Naive thymus-derived CD4-positive, alpha-beta T cell (primary cell): ENCODE measurements around the gene SLC16A7. TPM values are rescaled to one million over a fixed set of nuclear protein-coding genes. Genes with fewer than 3 reads are reported as not detected.

Experiments
- ATAC-seq: fragments of 150-1000 bp; cut with Tn5 transposase; 2 replicates; pipeline ENCODE4 v1.10.0; 2021; ENCODE audit warnings: mild to moderate bottlenecking, moderate library complexity
- CTCF ChIA-PET: fragments of 350-600 bp; sonication (Branson Sonifier 250); formaldehyde crosslinking; loops from one replicate; lab custom pipeline; 2021; ENCODE audit warnings: antibody characterized with exemption; lab: Charles Lee
- POLR2A ChIA-PET: fragments of 350-600 bp; sonication (Branson Sonifier 250); formaldehyde crosslinking; loops from one replicate; lab custom pipeline; 2021; ENCODE audit warnings: antibody characterized with exemption, inconsistent platforms; lab: Charles Lee
- DNase-seq, 9 donors: peaks; one replicate each; pipeline versions ENCODE4 v3.0.0 to v3.0.0-alpha.2; 2020 to 2022; ENCODE audit warnings: mixed read lengths in 1 of 9
- H3K27ac ChIP-seq: one replicate; pipeline ENCODE4 v1.7.0; 2013; ENCODE audit warnings: mild to moderate bottlenecking, low read depth, low read length, moderate library complexity
- H3K27me3 ChIP-seq, 2 donors: one replicate each; pipeline ENCODE4 v1.7.0; 2013; ENCODE audit warnings: low read length in 2 of 2, mild to moderate bottlenecking in 2 of 2, moderate library complexity in 2 of 2; ENCODE audit not compliant: control insufficient read depth in 2 of 2, insufficient read depth in 2 of 2
- H3K36me3 ChIP-seq, 3 experiments: 1 replicate in 2 of 3; 2 replicates in 1 of 3; pipeline ENCODE4 v1.7.0; 2013; ENCODE audit warnings: low read length in 3 of 3, mild to moderate bottlenecking in 3 of 3, moderate library complexity in 1 of 3; ENCODE audit not compliant: insufficient read depth in 3 of 3, control insufficient read depth in 2 of 3
- H3K4me1 ChIP-seq, 2 donors: one replicate each; pipeline ENCODE4 v1.7.0; 2013; ENCODE audit warnings: low read length in 2 of 2, mild to moderate bottlenecking in 2 of 2, moderate library complexity in 1 of 2; ENCODE audit not compliant: control insufficient read depth in 2 of 2, insufficient read depth in 2 of 2
- H3K4me3 ChIP-seq: 2 replicates; pipeline ENCODE4 v1.7.0; 2013; ENCODE audit warnings: mild to moderate bottlenecking, low read length
- H3K9me3 ChIP-seq, 3 experiments: 1 replicate in 2 of 3; 2 replicates in 1 of 3; pipeline ENCODE4 v1.7.0; 2013; ENCODE audit warnings: low read length in 3 of 3; ENCODE audit not compliant: control insufficient read depth in 2 of 3
- H3K27ac Mint-ChIP-seq, 9 donors: one replicate each; pipeline ENCODE4 v1.8.0; 2020 to 2022; ENCODE audit warnings: mixed read lengths in 9 of 9, mild to moderate bottlenecking in 8 of 9, moderate library complexity in 5 of 9, inconsistent platforms in 2 of 9
- H3K27me3 Mint-ChIP-seq, 5 donors: one replicate each; pipeline ENCODE4 v1.8.0; 2021 to 2022; ENCODE audit warnings: mixed read lengths in 5 of 5, mild to moderate bottlenecking in 1 of 5
- H3K36me3 Mint-ChIP-seq, 5 donors: one replicate each; pipeline ENCODE4 v1.8.0; 2020 to 2022; ENCODE audit warnings: mixed read lengths in 5 of 5, mild to moderate bottlenecking in 3 of 5, inconsistent platforms in 1 of 5
- H3K4me1 Mint-ChIP-seq, 7 donors: one replicate each; pipeline ENCODE4 v1.8.0; 2020 to 2022; ENCODE audit warnings: mixed read lengths in 7 of 7, mild to moderate bottlenecking in 3 of 7, inconsistent platforms in 1 of 7
- H3K4me3 Mint-ChIP-seq, 10 donors: one replicate each; pipeline ENCODE4 v1.8.0; 2020 to 2022; ENCODE audit warnings: mild to moderate bottlenecking in 10 of 10, mixed read lengths in 10 of 10, moderate library complexity in 6 of 10, inconsistent platforms in 2 of 10
- H3K9me3 Mint-ChIP-seq, 11 donors: one replicate each; pipeline ENCODE4 v1.8.0; 2020 to 2022; ENCODE audit warnings: mixed read lengths in 11 of 11, mild to moderate bottlenecking in 4 of 11, inconsistent platforms in 1 of 11, moderate library complexity in 1 of 11
- intact Hi-C, 2 donors: fragments of 100-400 bp; cut with micrococcal nuclease; formaldehyde crosslinking; loops; one replicate each; pipeline ENCODE4 v1.15.1; 2023
- polyA plus RNA-seq, 2 donors: library from polyadenylated mRNA; unstranded; fragments of 300-500 nt; fragmentation: Illumina TruSeq; gene quantifications; one replicate each; pipeline ENCODE4 v1.2.3, GENCODE V29; 2021
- total RNA-seq, 6 experiments: library from RNA in 5 of 6; stranded (reverse) in 5 of 6; gene quantifications; 1 replicate in 5 of 6; 2 replicates in 1 of 6; pipeline ENCODE4 v1.2.3 and lab custom pipeline; 2021 to 2026

Gene SLC16A7
- total and polyA plus RNA-seq, 7 experiments from 2014 or later: 19.4 to 57.5 (median 38.9) TPM

DNA sequence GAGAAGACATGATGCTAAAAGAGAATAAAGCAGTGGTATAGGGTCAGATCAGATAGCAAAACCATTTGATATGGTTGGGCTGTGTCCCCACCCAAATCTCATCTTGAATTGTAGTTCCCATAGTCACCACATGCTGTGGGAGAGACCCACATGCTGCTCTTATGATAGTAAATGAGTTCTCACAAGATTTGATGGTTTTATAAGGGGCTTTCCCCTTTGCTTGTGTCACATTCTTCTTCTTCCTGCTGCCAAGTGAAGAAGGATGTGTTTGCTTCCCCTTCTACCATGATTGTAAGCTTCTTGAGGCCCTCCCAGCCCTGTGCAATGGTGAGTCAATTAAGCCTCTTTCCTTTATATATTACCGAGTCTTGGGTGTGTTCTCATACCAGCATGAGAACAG, 49.4 kb downstream of the SLC16A7 start:
- peaks cover 25 to 72% (median 61%) of the 10 kb centered on the region in 5 donors for H3K36me3 Mint-ChIP-seq
- no peak overlapping the region for H3K4me3 ChIP-seq
- ChIA-PET CTCF (no interaction called here), POLR2A (no interaction called here)
- peaks cover 2 to 55% (median 43%) of the 10 kb centered on the region in 7 donors for H3K4me1 Mint-ChIP-seq
- ATAC-seq (no peak), DNase-seq (no peak)
- no peaks in the 10 kb centered on the region for H3K27me3 Mint-ChIP-seq
- H3K9me3 Mint-ChIP-seq: peaks cover 0 to 26% (median 6%) of the 10 kb centered on the region in 11 donors
- no peaks in the 10 kb centered on the region for H3K9me3 ChIP-seq
- H3K27ac ChIP-seq: no peak overlapping the region
- H3K36me3 ChIP-seq: peaks cover 0 to 9% (median 3%) of the 10 kb centered on the region in 3 experiments
- no peak overlapping the region for H3K4me3 Mint-ChIP-seq
- H3K27ac Mint-ChIP-seq: no peak overlapping the region
- intact Hi-C loops: no loop called here
- no peaks in the 10 kb centered on the region for H3K27me3 ChIP-seq
- H3K4me1 ChIP-seq: peaks cover 0 to 8% of the 10 kb centered on the region in 2 donors

DNA sequence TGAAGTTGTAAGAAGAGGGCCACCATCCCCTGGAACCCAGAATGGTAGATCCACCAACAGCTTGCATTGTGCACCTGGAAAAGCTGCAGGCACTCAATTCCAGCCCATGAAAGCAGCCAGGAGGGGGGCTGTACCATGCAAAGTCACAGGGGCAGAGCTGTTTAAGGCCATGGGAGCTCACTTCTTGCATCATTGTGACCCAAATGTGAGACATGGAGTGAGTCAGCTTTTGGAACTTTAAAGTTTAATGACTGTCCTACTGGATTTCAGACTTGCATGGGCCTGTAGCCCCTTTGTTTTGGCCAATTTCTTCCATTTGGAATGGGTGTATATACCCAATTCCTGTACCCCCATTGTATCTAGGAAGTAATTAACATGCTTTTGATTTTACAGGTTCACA, 50.8 kb downstream of the SLC16A7 start:
- ChIA-PET POLR2A (interaction anchor here (0.6 kb wide), 1 partner anchor 19 kb away, joined by 3 read pairs; no protein-coding TSS in a partner anchor), CTCF (no interaction called here)
- Mint-ChIP-seq H3K27me3 (no peaks in the 10 kb centered on the region), H3K36me3 (peaks cover 25 to 69% (median 61%) of the 10 kb centered on the region in 5 donors), H3K4me3 (no peak overlapping the region), H3K9me3 (peaks cover 0 to 26% (median 6%) of the 10 kb centered on the region in 11 donors), H3K4me1 (peaks cover 9 to 64% (median 57%) of the 10 kb centered on the region in 7 donors), H3K27ac (peak overlapping the region in 1 of 9 donors; percentile 9)
- intact Hi-C loops: no loop called here
- Histone ChIP-seq H3K27ac (no peak overlapping the region), H3K36me3 (peaks cover 0 to 9% (median 3%) of the 10 kb centered on the region in 3 experiments), H3K4me3 (no peak overlapping the region), H3K27me3 (no peaks in the 10 kb centered on the region), H3K4me1 (peaks cover 5 to 8% of the 10 kb centered on the region in 2 donors), H3K9me3 (no peaks in the 10 kb centered on the region)
- DNase-seq: no peak
- ATAC-seq: no peak

GRCh38 chr12:59649203-59649602, 53.4 kb downstream of the SLC16A7 start:
- no peak overlapping the region for H3K27ac ChIP-seq
- H3K36me3 Mint-ChIP-seq: peaks cover 21 to 47% (median 40%) of the 10 kb centered on the region in 5 donors
- DNase-seq (no peak), ATAC-seq (no peak)
- H3K4me3 Mint-ChIP-seq: peak overlapping the region in 3 of 10 donors; percentile 28 to 48 (median 32)
- H3K27ac Mint-ChIP-seq: peak overlapping the region in 2 of 9 donors; percentile 1 to 5
- H3K9me3 Mint-ChIP-seq: peaks cover 0 to 20% (median 6%) of the 10 kb centered on the region in 11 donors
- no peak overlapping the region for H3K4me3 ChIP-seq
- ChIA-PET POLR2A (interaction anchor here (0.6 kb wide), 1 partner anchor 60 kb away, joined by 3 read pairs; no protein-coding TSS in a partner anchor), CTCF (no interaction called here)
- H3K27me3 Mint-ChIP-seq: no peaks in the 10 kb centered on the region
- peaks cover 5 to 8% of the 10 kb centered on the region in 2 donors for H3K4me1 ChIP-seq
- peaks cover 9 to 60% (median 54%) of the 10 kb centered on the region in 7 donors for H3K4me1 Mint-ChIP-seq
- no peaks in the 10 kb centered on the region for H3K27me3 ChIP-seq
- intact Hi-C loops: no loop called here
- H3K36me3 ChIP-seq: peaks cover 0 to 9% (median 0%) of the 10 kb centered on the region in 3 experiments
- H3K9me3 ChIP-seq: no peaks in the 10 kb centered on the region

DNA sequence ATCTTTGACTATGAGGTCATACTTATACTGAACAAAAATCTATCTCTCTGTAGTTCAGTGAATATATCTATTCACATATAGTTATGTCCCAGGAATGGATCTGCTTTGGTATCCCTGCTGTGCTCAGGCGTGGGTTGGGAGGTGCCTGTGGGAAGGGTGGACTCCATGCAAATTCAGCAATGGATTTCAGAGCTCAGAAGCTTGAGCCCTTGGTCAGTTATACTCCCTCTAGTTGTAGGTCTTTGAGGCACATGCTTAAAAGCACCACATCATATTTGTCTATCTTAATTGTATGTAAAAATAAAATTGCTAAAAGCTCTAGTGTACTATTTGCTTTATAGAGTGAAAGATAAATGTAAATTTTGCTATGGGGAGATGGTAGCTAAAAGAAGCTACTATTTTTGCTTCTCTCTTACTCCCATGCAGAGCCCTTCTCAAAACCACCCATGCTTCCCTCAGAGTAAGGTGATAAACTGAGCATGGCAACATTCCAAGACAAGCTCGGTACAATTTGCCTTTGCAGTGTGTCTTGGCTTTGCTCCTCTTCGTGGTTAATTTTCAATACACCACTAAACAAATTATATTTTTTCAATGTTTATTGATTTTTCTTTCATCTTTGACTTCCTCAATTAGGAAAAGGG, 54.9 kb downstream of the SLC16A7 start:
- H3K36me3 Mint-ChIP-seq: peaks cover 15 to 41% (median 35%) of the 10 kb centered on the region in 5 donors
- peaks cover 9 to 65% (median 49%) of the 10 kb centered on the region in 7 donors for H3K4me1 Mint-ChIP-seq
- DNase-seq: no peak
- peaks cover 0 to 10% (median 1%) of the 10 kb centered on the region in 11 donors for H3K9me3 Mint-ChIP-seq
- peak overlapping the region in 2 of 9 donors; percentile 3 to 9 for H3K27ac Mint-ChIP-seq
- no peaks in the 10 kb centered on the region for H3K27me3 Mint-ChIP-seq
- CTCF ChIA-PET: interaction anchor here (0.6 kb wide), 1 partner anchor 11 kb away, joined by 4 read pairs; no protein-coding TSS in a partner anchor
- ATAC-seq: no peak
- peaks cover 0 to 10% (median 0%) of the 10 kb centered on the region in 3 experiments for H3K36me3 ChIP-seq
- no peak overlapping the region for H3K4me3 ChIP-seq
- intact Hi-C loops: loop anchor here in 1 of 2 donors (5.0 kb wide), 1 partner anchor 37 kb away; no protein-coding TSS in a partner anchor
- no peaks in the 10 kb centered on the region for H3K9me3 ChIP-seq
- H3K27ac ChIP-seq: no peak overlapping the region
- H3K4me3 Mint-ChIP-seq: peak overlapping the region in 3 of 10 donors; percentile 1 to 43 (median 24)
- no peaks in the 10 kb centered on the region for H3K27me3 ChIP-seq
- H3K4me1 ChIP-seq: peaks cover 5 to 8% of the 10 kb centered on the region in 2 donors
- POLR2A ChIA-PET: no interaction called here

GRCh38 chr12:59651229-59651920, 55.5 kb downstream of the SLC16A7 start:
- no peak for ATAC-seq
- H3K4me3 ChIP-seq: no peak overlapping the region
- peaks cover 5 to 8% of the 10 kb centered on the region in 2 donors for H3K4me1 ChIP-seq
- POLR2A ChIA-PET: no interaction called here
- peaks cover 0 to 10% (median 0%) of the 10 kb centered on the region in 3 experiments for H3K36me3 ChIP-seq
- H3K27ac Mint-ChIP-seq: peak overlapping the region in 2 of 9 donors; percentile 54 to 60
- peaks cover 13 to 41% (median 38%) of the 10 kb centered on the region in 5 donors for H3K36me3 Mint-ChIP-seq
- peaks cover 0 to 9% (median 0%) of the 10 kb centered on the region in 11 donors for H3K9me3 Mint-ChIP-seq
- no peaks in the 10 kb centered on the region for H3K9me3 ChIP-seq
- no peaks in the 10 kb centered on the region for H3K27me3 Mint-ChIP-seq
- no peak overlapping the region for H3K27ac ChIP-seq
- H3K4me1 Mint-ChIP-seq: peaks cover 9 to 68% (median 54%) of the 10 kb centered on the region in 7 donors
- H3K4me3 Mint-ChIP-seq: no peak overlapping the region
- no peak for DNase-seq
- no peaks in the 10 kb centered on the region for H3K27me3 ChIP-seq
- CTCF ChIA-PET: interaction anchor here (0.6 kb wide), 1 partner anchor 11 kb away, joined by 4 read pairs; no protein-coding TSS in a partner anchor
- intact Hi-C loops: loop anchor here in 1 of 2 donors (5.0 kb wide), 1 partner anchor 36 kb away; no protein-coding TSS in a partner anchor

DNA sequence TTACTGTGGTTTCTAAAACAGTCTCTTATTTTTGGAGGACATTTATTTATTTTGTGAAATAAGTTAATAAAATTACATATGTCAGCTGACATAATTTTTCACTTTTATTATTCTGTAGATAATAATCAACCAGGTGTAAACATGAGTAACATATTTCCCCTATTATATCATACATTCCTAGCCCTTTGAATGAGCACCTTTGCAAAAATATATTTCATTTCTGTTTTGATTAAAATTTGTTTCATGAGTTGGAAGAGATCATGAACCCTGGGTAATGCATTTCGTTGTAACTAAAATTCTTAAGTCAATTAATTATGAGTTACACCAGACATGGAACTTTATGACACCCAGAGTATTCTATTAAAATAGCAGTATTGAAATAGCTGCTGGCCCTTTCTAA, 56.3 kb downstream of the SLC16A7 start:
- H3K36me3 ChIP-seq: peaks cover 0 to 6% (median 0%) of the 10 kb centered on the region in 3 experiments
- Mint-ChIP-seq H3K9me3 (peaks cover 0 to 6% (median 0%) of the 10 kb centered on the region in 11 donors), H3K4me3 (no peak overlapping the region), H3K27me3 (no peaks in the 10 kb centered on the region), H3K4me1 (peaks cover 9 to 68% (median 51%) of the 10 kb centered on the region in 7 donors), H3K27ac (no peak overlapping the region), H3K36me3 (peaks cover 8 to 38% (median 37%) of the 10 kb centered on the region in 5 donors)
- POLR2A ChIA-PET: no interaction called here
- no peak overlapping the region for H3K27ac ChIP-seq
- CTCF ChIA-PET: no interaction called here
- ATAC-seq (no peak), DNase-seq (no peak)
- intact Hi-C loops: loop anchor here in 1 of 2 donors (5.0 kb wide), 1 partner anchor 35 kb away; no protein-coding TSS in a partner anchor
- no peaks in the 10 kb centered on the region for H3K9me3 ChIP-seq
- no peaks in the 10 kb centered on the region for H3K27me3 ChIP-seq
- no peak overlapping the region for H3K4me3 ChIP-seq
- H3K4me1 ChIP-seq: peaks cover 5 to 8% of the 10 kb centered on the region in 2 donors
